Coronary artery (tissue), 2 donors: ENCODE results near the gene OSBPL6.
A peak's percentile ranks its signal among the peaks of the same experiment; 100 is the strongest.

Experiments
- DNase-seq: peaks from one replicate; pipeline ENCODE4 v3.0.0-alpha.2; 2017; ENCODE audit warnings: low spot score
- H3K27ac ChIP-seq, 2 donors: fragments of 200-600 bp; sonication (generic); one replicate each; pipeline ENCODE4 v1.5.1; 2016 to 2019
- H3K4me3 ChIP-seq: fragments of 200-600 bp; sonication (generic); 2 replicates; pipeline ENCODE4 v1.5.1; 2016; ENCODE audit warnings: mild to moderate bottlenecking, moderate library complexity
- TF ChIP-seq, protein P1 (sequence below): fragments of 200-600 bp; sonication (generic); IDR thresholded peaks from one replicate; pipeline ENCODE4 v1.5.1; 2019; ENCODE audit warnings: antibody characterized with exemption

Gene OSBPL6

GRCh38 chr2:178268435-178268834, 74.1 kb downstream of the OSBPL6 start:
- TF ChIP-seq, protein P1, sequence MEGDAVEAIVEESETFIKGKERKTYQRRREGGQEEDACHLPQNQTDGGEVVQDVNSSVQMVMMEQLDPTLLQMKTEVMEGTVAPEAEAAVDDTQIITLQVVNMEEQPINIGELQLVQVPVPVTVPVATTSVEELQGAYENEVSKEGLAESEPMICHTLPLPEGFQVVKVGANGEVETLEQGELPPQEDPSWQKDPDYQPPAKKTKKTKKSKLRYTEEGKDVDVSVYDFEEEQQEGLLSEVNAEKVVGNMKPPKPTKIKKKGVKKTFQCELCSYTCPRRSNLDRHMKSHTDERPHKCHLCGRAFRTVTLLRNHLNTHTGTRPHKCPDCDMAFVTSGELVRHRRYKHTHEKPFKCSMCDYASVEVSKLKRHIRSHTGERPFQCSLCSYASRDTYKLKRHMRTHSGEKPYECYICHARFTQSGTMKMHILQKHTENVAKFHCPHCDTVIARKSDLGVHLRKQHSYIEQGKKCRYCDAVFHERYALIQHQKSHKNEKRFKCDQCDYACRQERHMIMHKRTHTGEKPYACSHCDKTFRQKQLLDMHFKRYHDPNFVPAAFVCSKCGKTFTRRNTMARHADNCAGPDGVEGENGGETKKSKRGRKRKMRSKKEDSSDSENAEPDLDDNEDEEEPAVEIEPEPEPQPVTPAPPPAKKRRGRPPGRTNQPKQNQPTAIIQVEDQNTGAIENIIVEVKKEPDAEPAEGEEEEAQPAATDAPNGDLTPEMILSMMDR, result no peak
- Histone ChIP-seq H3K4me3 (no peak overlapping the region), H3K27ac (no peak overlapping the region)
- no peak for DNase-seq

GRCh38 chr2:178269438-178270224, 75.3 kb downstream of the OSBPL6 start:
- Histone ChIP-seq H3K4me3 (no peak overlapping the region), H3K27ac (no peak overlapping the region)
- TF ChIP-seq, protein P1, result no peak
- DNase-seq, result no peak

DNA sequence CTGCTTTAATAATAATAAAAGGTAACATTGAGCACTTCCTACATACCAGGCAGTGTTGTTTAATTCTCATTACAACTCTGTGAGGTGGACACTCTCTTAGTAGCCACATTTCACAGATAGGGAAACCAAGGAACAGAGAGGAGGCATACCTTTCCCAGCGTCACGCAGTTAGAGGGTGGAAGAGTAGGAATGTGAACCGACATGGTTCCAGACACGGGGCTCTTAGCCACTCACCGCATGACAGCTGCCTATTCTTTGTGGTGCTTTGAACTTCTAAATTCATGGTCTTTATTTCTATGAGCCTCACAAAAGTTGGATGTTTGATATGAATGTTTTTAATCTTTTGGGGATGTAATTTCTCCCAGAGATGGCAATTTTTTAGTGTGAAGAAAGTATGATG, 76.0 kb downstream of the OSBPL6 start:
- DNase-seq, result no peak
- H3K27ac ChIP-seq, result no peak overlapping the region
- TF ChIP-seq, protein P1, result no peak
- no peak overlapping the region for H3K4me3 ChIP-seq

GRCh38 chr2:178271094-178271493, 76.8 kb downstream of the OSBPL6 start:
- DNase-seq, result no peak
- Histone ChIP-seq H3K27ac (no peak overlapping the region), H3K4me3 (no peak overlapping the region)
- TF ChIP-seq, protein P1, result no peak

- TF ChIP-seq, protein P1, result no peak
- Histone ChIP-seq H3K4me3 (peak overlapping the region; percentile 5), H3K27ac (peak overlapping the region; percentile 36 to 49)
- peak; percentile 75 for DNase-seq
Measured at GRCh38 chr2:178271629-178272333, 77.5 kb downstream of the OSBPL6 start.

DNA sequence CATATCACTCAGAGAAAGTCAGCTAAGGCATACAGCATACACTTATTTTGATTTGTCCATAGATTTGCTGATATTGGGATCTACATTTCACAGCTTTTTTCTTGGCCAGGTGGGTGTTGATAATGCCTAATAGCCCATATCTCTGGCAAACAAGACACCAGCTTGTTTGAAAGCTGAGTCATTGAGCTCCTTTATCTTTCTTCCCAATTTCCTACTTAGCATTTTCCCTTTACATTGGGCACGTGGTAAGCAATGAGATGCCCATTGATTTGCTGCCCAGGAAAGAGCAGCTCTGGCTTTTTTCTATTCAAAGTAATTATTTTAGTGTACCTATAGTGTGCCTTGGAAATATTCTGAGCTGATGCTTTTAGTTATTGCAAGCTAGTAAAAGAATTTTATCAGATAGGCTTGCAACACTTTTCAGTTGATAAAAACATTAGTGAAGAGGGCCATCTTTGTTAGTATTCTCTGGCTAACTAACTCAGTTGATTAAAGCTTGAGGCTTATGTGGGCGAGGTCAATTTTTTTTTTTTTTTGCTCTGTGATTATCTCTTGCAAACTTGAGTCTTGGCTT, 79.6 kb downstream of the OSBPL6 start:
- TF ChIP-seq, protein P1, result no peak
- Histone ChIP-seq H3K4me3 (no peak overlapping the region), H3K27ac (no peak overlapping the region)
- no peak for DNase-seq
